ENCODE results near the gene MSI2.

DNA sequence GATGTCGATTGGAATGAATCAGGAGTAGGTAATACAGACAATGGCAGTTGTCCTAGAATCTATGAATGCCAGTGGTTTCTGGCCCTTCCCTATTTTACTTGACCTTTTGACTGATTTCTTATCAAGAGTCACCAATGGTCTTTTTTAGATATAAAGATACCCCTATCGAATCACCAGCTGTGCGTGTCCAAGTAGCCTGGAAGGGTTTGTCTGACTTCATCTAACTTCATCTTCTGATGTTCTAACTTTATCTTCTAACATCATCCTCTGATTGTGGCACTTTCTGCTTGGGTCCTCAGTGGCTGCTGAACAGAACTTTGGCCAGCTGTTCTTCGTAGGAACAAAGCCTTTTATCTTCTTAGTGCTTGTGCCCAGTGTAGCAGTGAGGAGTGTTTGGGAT is 129.7 kb downstream of the MSI2 start:
- no peak for TF ChIP-seq SP1 (IDR thresholded peaks at IDR 0.05)
- TF ChIP-seq L3MBTL2 (conservative IDR thresholded peaks at IDR 0.05), result no peak

All from HEK293T (cell line).